Prostate gland (tissue), 2 donors: ENCODE measurements around the gene RNF220. TPM values are rescaled to one million over a fixed set of nuclear protein-coding genes. Genes with fewer than 3 reads are reported as not detected.

Source experiments
- DNase-seq: peaks from one replicate; pipeline ENCODE4 v3.0.0-alpha.2; 2019; ENCODE audit warnings: low spot score
- H3K27ac ChIP-seq, 2 donors: fragments of 200-600 bp; sonication (generic); 2 replicates each; pipeline ENCODE4 v1.5.1; 2017 to 2019
- H3K27me3 ChIP-seq: fragments of 200-600 bp; sonication (generic); replicated peaks from 2 replicates; pipeline ENCODE4 v1.5.1; 2019; ENCODE audit not compliant: insufficient read depth
- H3K36me3 ChIP-seq, 2 donors: fragments of 200-600 bp; sonication (generic); 1 replicate in 1 of 2; 2 replicates in 1 of 2; pipeline versions ENCODE4 v1.5.1 to v1.8.1; 2017 to 2019
- H3K4me1 ChIP-seq: fragments of 200-600 bp; sonication (generic); replicated peaks from 2 replicates; pipeline ENCODE4 v1.5.1; 2019
- H3K4me3 ChIP-seq, 2 donors: fragments of 200-600 bp; sonication (generic); 2 replicates each; pipeline ENCODE4 v1.5.1; 2017 to 2019
- H3K9me3 ChIP-seq: fragments of 200-600 bp; sonication (generic); 2 replicates; pipeline ENCODE4 v1.5.1; 2017
- POLR2A ChIP-seq: fragments of 450-650 bp; IDR thresholded peaks from one replicate; pipeline ENCODE4 v1.6.1; 2016; ENCODE audit warnings: antibody characterized with exemption, mild to moderate bottlenecking
- POLR2AphosphoS5 ChIP-seq: sonication (generic); formaldehyde crosslinking; IDR thresholded peaks from one replicate; pipeline ENCODE4 v1.6.1; 2017; ENCODE audit warnings: antibody characterized with exemption
- WGBS: methylation state at CpG from one replicate; pipeline ENCODE4 v1.1.5; 2018; 5-methylcytosine and 5-hydroxymethylcytosine counted together
- intact Hi-C: fragments of 100-400 bp; cut with DNase I; formaldehyde crosslinking; loops from one replicate; pipeline ENCODE4 v1.14.2; 2022
- total RNA-seq, 2 donors: library from RNA; depleted of rRNA; stranded (reverse); fragments of >200 nt; gene quantifications; one replicate each; pipeline ENCODE4 v1.1.0, GENCODE V29; 2016
- TF ChIP-seq, protein P1 (sequence below), 4 experiments: fragments of 200-600 bp in 2 of 4; fragments of 450-650 bp in 2 of 4; sonication (generic) in 2 of 4; IDR thresholded peaks; 1 replicate in 3 of 4; 2 replicates in 1 of 4; pipeline ENCODE4 v1.5.1; 2016 to 2019; ENCODE audit warnings: antibody characterized with exemption in 4 of 4, mild to moderate bottlenecking in 2 of 4, moderate library complexity in 2 of 4

Gene RNF220
- total RNA-seq, 2 donors from 2014 or later = 116 to 147 TPM

DNA sequence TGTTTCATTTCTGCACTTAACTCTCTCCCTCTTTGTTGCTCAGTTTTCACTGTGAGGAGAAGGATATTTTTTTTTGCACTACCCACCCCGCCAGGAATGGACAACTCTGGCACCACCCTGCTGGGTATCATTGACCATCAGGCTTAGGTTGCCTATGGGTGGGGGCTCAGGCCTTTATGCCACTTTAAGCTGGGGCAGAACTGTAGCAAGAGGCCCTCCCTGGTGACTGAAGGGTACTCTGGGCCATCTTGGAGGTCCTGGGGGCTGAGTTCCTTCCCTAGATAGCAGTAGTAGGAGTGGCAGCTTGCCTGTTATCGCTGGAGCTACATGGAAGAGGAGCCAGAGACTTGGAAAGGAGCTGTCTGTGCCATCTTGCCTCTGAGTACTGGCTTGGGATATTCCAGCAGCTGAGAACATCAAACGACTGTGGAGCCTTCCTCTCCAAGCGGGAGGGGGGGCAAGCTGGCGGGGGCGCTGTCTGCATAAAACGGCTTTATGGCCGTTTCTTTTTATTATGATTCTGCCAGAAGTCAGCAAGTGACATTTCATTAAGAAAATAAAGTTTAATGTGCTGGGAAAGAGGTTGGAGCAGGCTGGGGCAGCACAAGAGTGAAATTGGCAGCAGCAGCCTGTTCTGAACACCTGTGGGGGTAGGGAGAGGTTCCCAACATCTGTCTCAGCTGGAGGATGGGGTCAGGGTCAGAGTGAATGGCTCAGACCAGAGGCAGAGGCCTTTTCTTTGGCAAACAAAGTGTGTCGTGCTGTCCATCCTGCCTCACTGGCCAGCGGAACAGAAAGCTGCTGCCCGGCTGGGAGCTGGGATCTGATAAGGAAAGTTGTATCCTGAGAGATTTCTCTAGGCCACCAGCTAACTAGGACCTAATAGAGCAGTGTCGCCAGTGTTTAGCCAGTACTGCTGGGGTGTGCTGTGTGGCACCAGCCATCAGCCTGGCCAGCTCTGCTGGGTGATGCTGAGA, 236.4 kb downstream of the RNF220 start:
- Histone ChIP-seq H3K27ac (no peak overlapping the region), H3K27me3 (no peaks in the 10 kb centered on the region), H3K9me3 (no peaks in the 10 kb centered on the region), H3K36me3 (peaks cover 4 to 10% of the 10 kb centered on the region in 2 donors), H3K4me1 (peaks cover 7% of the 10 kb centered on the region), H3K4me3 (no peak overlapping the region)
- TF ChIP-seq POLR2AphosphoS5 (no peak), POLR2A (no peak)
- TF ChIP-seq, protein P1, sequence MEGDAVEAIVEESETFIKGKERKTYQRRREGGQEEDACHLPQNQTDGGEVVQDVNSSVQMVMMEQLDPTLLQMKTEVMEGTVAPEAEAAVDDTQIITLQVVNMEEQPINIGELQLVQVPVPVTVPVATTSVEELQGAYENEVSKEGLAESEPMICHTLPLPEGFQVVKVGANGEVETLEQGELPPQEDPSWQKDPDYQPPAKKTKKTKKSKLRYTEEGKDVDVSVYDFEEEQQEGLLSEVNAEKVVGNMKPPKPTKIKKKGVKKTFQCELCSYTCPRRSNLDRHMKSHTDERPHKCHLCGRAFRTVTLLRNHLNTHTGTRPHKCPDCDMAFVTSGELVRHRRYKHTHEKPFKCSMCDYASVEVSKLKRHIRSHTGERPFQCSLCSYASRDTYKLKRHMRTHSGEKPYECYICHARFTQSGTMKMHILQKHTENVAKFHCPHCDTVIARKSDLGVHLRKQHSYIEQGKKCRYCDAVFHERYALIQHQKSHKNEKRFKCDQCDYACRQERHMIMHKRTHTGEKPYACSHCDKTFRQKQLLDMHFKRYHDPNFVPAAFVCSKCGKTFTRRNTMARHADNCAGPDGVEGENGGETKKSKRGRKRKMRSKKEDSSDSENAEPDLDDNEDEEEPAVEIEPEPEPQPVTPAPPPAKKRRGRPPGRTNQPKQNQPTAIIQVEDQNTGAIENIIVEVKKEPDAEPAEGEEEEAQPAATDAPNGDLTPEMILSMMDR (IDR thresholded peaks at IDR 0.05) = no peak
- intact Hi-C loops = no loop called here
- WGBS = 42% methylated on average over 12 of the region's 12 CpGs
- DNase-seq = no peak

DNA sequence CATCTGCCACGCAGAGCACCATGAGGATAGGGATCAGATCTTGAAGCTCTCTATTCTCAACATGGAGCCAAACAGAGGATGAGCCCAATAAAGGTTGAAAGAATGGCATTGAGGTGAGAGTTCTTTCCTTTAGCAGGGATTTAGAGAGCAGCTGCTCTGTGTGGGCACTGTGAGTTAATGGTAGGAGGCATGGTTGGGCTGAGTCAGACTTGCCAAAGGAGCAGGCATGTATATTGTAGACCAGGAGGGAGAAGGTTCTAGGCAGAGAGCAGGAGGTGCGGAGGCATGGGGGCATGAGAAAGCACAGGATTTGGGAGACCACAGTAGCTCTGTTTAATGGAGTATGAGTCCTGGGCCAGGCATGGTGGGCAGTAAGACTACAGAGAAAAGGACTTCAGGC, 237.2 kb downstream of the RNF220 start:
- no peaks in the 10 kb centered on the region for H3K9me3 ChIP-seq
- H3K27ac ChIP-seq = no peak overlapping the region
- TF ChIP-seq POLR2A (no peak), POLR2AphosphoS5 (no peak)
- TF ChIP-seq, protein P1 (IDR thresholded peaks at IDR 0.05) = no peak
- peaks cover 7% of the 10 kb centered on the region for H3K4me1 ChIP-seq
- H3K27me3 ChIP-seq = no peaks in the 10 kb centered on the region
- intact Hi-C loops = no loop called here
- peaks cover 4 to 6% of the 10 kb centered on the region in 2 donors for H3K36me3 ChIP-seq
- no peak for DNase-seq
- no peak overlapping the region for H3K4me3 ChIP-seq
- 93% methylated on average over 2 of the region's 2 CpGs for WGBS

DNA sequence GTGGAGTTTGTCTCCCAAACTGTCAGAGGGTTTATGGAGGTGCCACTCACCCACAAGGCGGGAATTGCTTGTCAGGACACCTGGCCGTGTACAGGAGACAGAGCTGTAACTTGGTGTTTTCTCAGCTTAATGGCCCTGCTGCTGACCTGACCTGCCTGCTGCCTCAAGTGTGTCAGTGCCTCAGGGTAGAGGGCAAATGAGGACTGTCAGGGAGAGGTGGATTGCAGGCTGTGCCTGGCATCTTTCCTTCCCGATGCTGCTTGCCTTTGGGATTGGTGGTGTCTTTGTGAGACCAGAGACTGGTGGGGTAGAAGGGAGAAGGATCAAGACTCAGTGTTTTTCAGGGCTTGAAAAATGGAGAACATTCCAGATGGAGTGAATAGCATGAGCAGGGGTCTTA, 237.9 kb downstream of the RNF220 start:
- 85% methylated on average over 3 of the region's 3 CpGs for WGBS
- H3K27me3 ChIP-seq = no peaks in the 10 kb centered on the region
- H3K4me3 ChIP-seq = no peak overlapping the region
- H3K4me1 ChIP-seq = peaks cover 7% of the 10 kb centered on the region
- H3K36me3 ChIP-seq = peaks cover 0 to 4% of the 10 kb centered on the region in 2 donors
- DNase-seq = no peak
- TF ChIP-seq POLR2A (no peak), POLR2AphosphoS5 (no peak)
- TF ChIP-seq, protein P1 (IDR thresholded peaks at IDR 0.05) = no peak
- H3K27ac ChIP-seq = no peak overlapping the region
- intact Hi-C loops = no loop called here
- no peaks in the 10 kb centered on the region for H3K9me3 ChIP-seq

DNA sequence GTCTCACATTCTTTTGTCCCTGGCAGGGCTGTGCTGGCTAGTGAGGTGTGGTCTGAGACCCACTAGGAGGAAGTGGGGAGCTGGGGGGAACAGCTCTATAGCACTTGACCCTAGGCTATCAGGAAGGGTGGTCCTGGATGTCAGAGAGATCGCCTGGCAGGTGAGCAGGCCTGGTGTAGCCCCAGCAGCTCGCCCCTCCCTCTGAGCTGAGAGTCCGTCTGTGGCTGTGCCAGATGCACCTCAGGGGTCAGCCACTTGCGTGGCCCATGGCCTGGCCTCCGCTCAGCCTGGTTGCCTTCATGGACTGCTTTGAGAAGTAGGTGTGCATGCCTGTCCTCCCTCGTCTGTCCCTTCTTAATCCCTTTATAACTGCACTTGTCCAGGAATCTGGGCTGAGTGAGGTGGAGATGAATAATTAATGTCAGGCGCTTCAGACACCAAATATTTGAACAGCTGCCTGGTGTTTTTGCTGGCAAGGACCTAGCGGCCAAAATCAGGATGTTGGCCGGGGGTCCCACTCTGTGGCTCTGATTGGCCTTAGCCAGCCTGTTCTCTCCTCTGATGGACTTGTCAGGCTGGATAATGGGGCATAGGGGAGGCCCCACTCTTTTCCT, 238.8 kb downstream of the RNF220 start:
- no peaks in the 10 kb centered on the region for H3K9me3 ChIP-seq
- H3K27me3 ChIP-seq = no peaks in the 10 kb centered on the region
- intact Hi-C loops = no loop called here
- no peak for DNase-seq
- no peak overlapping the region for H3K27ac ChIP-seq
- TF ChIP-seq, protein P1 (IDR thresholded peaks at IDR 0.05) = no peak
- TF ChIP-seq POLR2A (no peak), POLR2AphosphoS5 (no peak)
- WGBS = 49% methylated on average over 9 of the region's 9 CpGs
- H3K4me3 ChIP-seq = no peak overlapping the region
- peaks cover 0 to 4% of the 10 kb centered on the region in 2 donors for H3K36me3 ChIP-seq
- H3K4me1 ChIP-seq = peaks cover 7% of the 10 kb centered on the region
